Neural progenitor cell (in vitro differentiated cells): Measurements from ENCODE around the gene BPIFB4. TPM values are rescaled to one million over a fixed set of nuclear protein-coding genes. Genes with fewer than 3 reads are reported as not detected.

Experiments
- DNase-seq: peaks from one replicate; pipeline ENCODE4 v3.0.0-alpha.2; 2016; ENCODE audit warnings: low spot score
- H2AFZ ChIP-seq: fragments of 200-600 bp; sonication (generic); replicated peaks from 2 replicates; pipeline ENCODE4 v1.6.1; 2016; ENCODE audit warnings: antibody characterized with exemption
- H3F3A ChIP-seq: fragments of 200-600 bp; sonication (generic); 2 replicates; pipeline ENCODE4 v1.6.1; 2016; ENCODE audit warnings: antibody characterized with exemption, low read depth
- H3K27ac ChIP-seq: fragments of 200-600 bp; sonication (generic); 2 replicates; pipeline ENCODE4 v1.5.1; 2016; ENCODE audit warnings: mild to moderate bottlenecking
- H3K27me3 ChIP-seq: fragments of 200-600 bp; sonication (generic); 2 replicates; pipeline ENCODE4 v1.6.1; 2016; ENCODE audit warnings: mild to moderate bottlenecking, moderate library complexity
- H3K36me3 ChIP-seq: fragments of 200-600 bp; sonication (generic); 2 replicates; pipeline ENCODE4 v1.5.1; 2016
- H3K4me1 ChIP-seq: fragments of 200-600 bp; sonication (generic); 2 replicates; pipeline ENCODE4 v1.6.1; 2016; ENCODE audit warnings: mixed run types
- H3K4me2 ChIP-seq: fragments of 200-600 bp; sonication (generic); 2 replicates; pipeline ENCODE4 v1.6.1; 2016
- H3K4me3 ChIP-seq: fragments of 200-600 bp; sonication (generic); 2 replicates; pipeline ENCODE4 v1.5.1; 2016
- H3K79me2 ChIP-seq: fragments of 200-600 bp; sonication (generic); 2 replicates; pipeline ENCODE4 v1.6.1; 2016; ENCODE audit warnings: low read depth
- H3K9ac ChIP-seq: fragments of 200-600 bp; sonication (generic); 2 replicates; pipeline ENCODE4 v1.6.1; 2016
- H3K9me3 ChIP-seq: fragments of 200-600 bp; sonication (generic); 2 replicates; pipeline ENCODE4 v1.5.1; 2016; ENCODE audit warnings: low read depth
- H4K20me1 ChIP-seq: fragments of 200-600 bp; sonication (generic); 2 replicates; pipeline ENCODE4 v1.6.1; 2016; ENCODE audit warnings: low read depth
- H3K27ac Mint-ChIP-seq: 3 replicates; pipeline ENCODE4 v1.8.0; 2021; ENCODE audit warnings: mixed read lengths
- H3K27me3 Mint-ChIP-seq: 2 replicates; pipeline ENCODE4 v1.8.0; 2022; ENCODE audit warnings: low read depth, mild to moderate bottlenecking, inconsistent platforms, moderate library complexity, mixed read lengths; ENCODE audit not compliant: insufficient read depth
- H3K36me3 Mint-ChIP-seq: 3 replicates; pipeline ENCODE4 v1.8.0; 2021; ENCODE audit warnings: mixed read lengths
- H3K4me1 Mint-ChIP-seq: 3 replicates; pipeline ENCODE4 v1.8.0; 2021; ENCODE audit warnings: mixed read lengths
- H3K4me3 Mint-ChIP-seq: 3 replicates; pipeline ENCODE4 v1.8.0; 2021; ENCODE audit warnings: mild to moderate bottlenecking, moderate library complexity, mixed read lengths
- H3K9me3 Mint-ChIP-seq: 3 replicates; pipeline ENCODE4 v1.8.0; 2020; ENCODE audit warnings: mixed read lengths
- EZH2 ChIP-seq: fragments of 200-600 bp; sonication (generic); IDR thresholded peaks from 2 replicates; pipeline ENCODE4 v1.6.1; 2017; ENCODE audit warnings: antibody characterized with exemption, mild to moderate bottlenecking, moderate library complexity
- EZH2phosphoT487 ChIP-seq: fragments of 200-600 bp; sonication (generic); IDR thresholded peaks from 2 replicates; pipeline ENCODE4 v1.6.1; 2017; ENCODE audit warnings: antibody characterized with exemption
- total RNA-seq: library from RNA; depleted of rRNA; stranded (reverse); fragments of >200 nt; gene quantifications from 2 replicates; pipeline ENCODE4 v1.2.3, GENCODE V29; 2015; ENCODE audit warnings: low replicate concordance
- TF ChIP-seq, protein P1 (sequence below): fragments of 200-600 bp; sonication (generic); IDR thresholded peaks from 2 replicates; pipeline ENCODE4 v1.5.1; 2017; ENCODE audit warnings: antibody characterized with exemption, mild to moderate bottlenecking

Gene BPIFB4
- total RNA-seq, 1 donor from 2014 or later: not detected

DNA sequence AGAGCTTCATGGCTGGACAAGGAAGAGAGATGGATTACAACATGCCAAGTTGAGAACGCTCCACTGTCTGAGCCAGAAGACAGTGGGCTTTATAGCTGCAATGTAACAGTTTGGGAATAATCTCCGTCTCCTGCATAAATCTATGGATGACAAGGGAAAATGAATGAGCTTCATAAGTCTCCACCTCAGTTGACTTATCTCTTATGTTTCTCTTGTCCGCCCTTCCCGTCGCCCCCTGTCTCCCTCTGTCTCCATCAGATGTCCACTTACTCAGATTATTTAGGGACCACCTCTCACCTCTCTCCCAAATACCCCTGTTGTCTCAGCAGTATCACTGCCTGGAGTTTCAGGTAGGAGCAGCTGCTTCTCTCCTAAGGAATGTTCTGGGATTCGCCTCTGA lies 74.8 kb downstream of the BPIFB4 start:
- Histone ChIP-seq H3K9me3 (no peaks in the 10 kb centered on the region), H3K36me3 (no peaks in the 10 kb centered on the region)
- no peak for DNase-seq

DNA sequence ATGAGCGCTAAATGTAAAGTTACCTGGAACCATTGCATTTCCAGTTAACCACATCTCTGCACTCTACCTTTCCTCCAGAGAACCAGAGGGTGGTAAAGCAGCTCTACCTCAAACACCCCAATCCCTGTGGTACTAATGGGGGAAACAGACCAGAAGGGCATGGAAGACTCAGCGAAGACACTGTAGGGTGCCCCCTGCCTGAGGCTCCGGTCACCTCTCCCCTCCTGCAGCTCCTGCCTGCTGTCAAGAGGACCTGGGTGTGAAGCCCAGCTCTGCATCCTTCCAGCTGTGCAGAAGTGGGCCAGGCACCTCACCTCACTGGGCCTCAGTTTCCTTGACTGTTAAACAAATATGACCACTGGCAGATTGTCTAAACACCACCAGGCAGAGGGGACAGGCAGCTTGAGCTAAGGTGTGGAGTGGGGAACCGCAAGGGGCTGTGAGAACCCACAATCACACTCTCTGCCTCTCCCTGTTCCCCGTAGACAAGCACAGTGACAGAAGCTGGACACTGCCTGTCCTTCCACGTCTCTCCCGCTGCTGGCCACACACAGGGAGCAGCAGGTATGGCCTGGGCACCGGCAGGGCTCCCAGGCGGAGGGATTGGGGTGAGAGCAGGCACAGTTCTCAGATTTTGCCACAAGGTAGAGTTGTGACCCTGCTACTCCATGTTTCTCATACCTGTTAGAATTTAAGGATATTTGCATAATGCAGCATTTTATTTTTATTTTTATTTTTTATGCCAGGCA lies 79.4 kb downstream of the BPIFB4 start:
- H3K9ac ChIP-seq: no peak overlapping the region
- no peak overlapping the region for H3K4me3 ChIP-seq
- no peaks in the 10 kb centered on the region for H3F3A ChIP-seq
- Mint-ChIP-seq H3K36me3 (no peaks in the 10 kb centered on the region), H3K27me3 (peaks cover 4% of the 10 kb centered on the region), H3K27ac (no peak overlapping the region), H3K4me1 (no peaks in the 10 kb centered on the region), H3K4me3 (no peak overlapping the region), H3K9me3 (no peaks in the 10 kb centered on the region)
- H3K4me2 ChIP-seq: no peak overlapping the region
- H3K36me3 ChIP-seq: no peaks in the 10 kb centered on the region
- H2AFZ ChIP-seq: no peak overlapping the region
- no peaks in the 10 kb centered on the region for H3K4me1 ChIP-seq
- H3K27me3 ChIP-seq: peaks cover 10% of the 10 kb centered on the region
- TF ChIP-seq, protein P1, sequence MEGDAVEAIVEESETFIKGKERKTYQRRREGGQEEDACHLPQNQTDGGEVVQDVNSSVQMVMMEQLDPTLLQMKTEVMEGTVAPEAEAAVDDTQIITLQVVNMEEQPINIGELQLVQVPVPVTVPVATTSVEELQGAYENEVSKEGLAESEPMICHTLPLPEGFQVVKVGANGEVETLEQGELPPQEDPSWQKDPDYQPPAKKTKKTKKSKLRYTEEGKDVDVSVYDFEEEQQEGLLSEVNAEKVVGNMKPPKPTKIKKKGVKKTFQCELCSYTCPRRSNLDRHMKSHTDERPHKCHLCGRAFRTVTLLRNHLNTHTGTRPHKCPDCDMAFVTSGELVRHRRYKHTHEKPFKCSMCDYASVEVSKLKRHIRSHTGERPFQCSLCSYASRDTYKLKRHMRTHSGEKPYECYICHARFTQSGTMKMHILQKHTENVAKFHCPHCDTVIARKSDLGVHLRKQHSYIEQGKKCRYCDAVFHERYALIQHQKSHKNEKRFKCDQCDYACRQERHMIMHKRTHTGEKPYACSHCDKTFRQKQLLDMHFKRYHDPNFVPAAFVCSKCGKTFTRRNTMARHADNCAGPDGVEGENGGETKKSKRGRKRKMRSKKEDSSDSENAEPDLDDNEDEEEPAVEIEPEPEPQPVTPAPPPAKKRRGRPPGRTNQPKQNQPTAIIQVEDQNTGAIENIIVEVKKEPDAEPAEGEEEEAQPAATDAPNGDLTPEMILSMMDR: no peak
- no peak for TF ChIP-seq EZH2
- no peak for TF ChIP-seq EZH2phosphoT487
- no peaks in the 10 kb centered on the region for H4K20me1 ChIP-seq
- H3K79me2 ChIP-seq: no peaks in the 10 kb centered on the region
- no peaks in the 10 kb centered on the region for H3K9me3 ChIP-seq
- H3K27ac ChIP-seq: no peak overlapping the region
- DNase-seq: no peak

More for the DNA sequence above, 74.8 kb downstream of the BPIFB4 start:
- Histone ChIP-seq H3K27ac (no peak overlapping the region), H3K4me1 (no peaks in the 10 kb centered on the region), H3K27me3 (peaks cover 21% of the 10 kb centered on the region), H3K79me2 (no peaks in the 10 kb centered on the region), H3K4me2 (no peak overlapping the region), H3F3A (no peaks in the 10 kb centered on the region), H2AFZ (no peak overlapping the region), H3K4me3 (no peak overlapping the region), H3K9ac (no peak overlapping the region), H4K20me1 (no peaks in the 10 kb centered on the region)
- Mint-ChIP-seq H3K27me3 (peaks cover 18% of the 10 kb centered on the region), H3K27ac (no peak overlapping the region), H3K9me3 (no peaks in the 10 kb centered on the region), H3K4me1 (no peaks in the 10 kb centered on the region), H3K36me3 (no peaks in the 10 kb centered on the region), H3K4me3 (no peak overlapping the region)
- TF ChIP-seq EZH2 (no peak), EZH2phosphoT487 (no peak)
- TF ChIP-seq, protein P1: no peak

DNA sequence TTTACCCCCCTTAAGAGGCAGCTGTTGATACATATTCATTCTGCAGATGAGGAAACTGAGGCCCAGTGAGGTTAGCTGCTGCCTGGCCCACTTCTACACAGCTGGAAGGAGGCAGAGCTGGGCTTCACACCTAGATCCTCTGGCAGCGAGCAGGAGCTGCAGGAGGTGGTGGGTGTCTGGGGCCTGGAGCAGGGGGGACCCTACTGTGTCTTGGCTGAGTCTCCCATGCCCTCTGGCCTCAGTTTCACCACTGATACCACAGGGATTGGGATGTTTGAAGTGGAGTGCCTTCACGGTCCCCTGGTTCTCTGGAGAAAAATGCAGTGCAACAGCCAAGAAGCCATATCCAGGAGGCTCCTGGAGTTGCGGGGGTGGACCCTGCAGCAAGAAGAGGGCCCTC lies 80.3 kb downstream of the BPIFB4 start:
- Mint-ChIP-seq H3K4me3 (no peak overlapping the region), H3K27ac (no peak overlapping the region), H3K4me1 (no peaks in the 10 kb centered on the region), H3K27me3 (peaks cover 4% of the 10 kb centered on the region), H3K36me3 (no peaks in the 10 kb centered on the region), H3K9me3 (no peaks in the 10 kb centered on the region)
- Histone ChIP-seq H3K4me2 (no peak overlapping the region), H3K9me3 (no peaks in the 10 kb centered on the region), H4K20me1 (no peaks in the 10 kb centered on the region), H2AFZ (no peak overlapping the region), H3K4me1 (no peaks in the 10 kb centered on the region), H3K9ac (no peak overlapping the region), H3K36me3 (no peaks in the 10 kb centered on the region), H3K4me3 (no peak overlapping the region), H3F3A (no peaks in the 10 kb centered on the region), H3K79me2 (no peaks in the 10 kb centered on the region), H3K27me3 (peaks cover 1% of the 10 kb centered on the region), H3K27ac (no peak overlapping the region)
- no peak for TF ChIP-seq EZH2
- TF ChIP-seq, protein P1: no peak
- TF ChIP-seq EZH2phosphoT487: no peak
- no peak for DNase-seq
